PFSK-1 (cell line): ENCODE measurements around the gene CYP27C1.
A peak's percentile ranks its signal among the peaks of the same experiment; 100 is the strongest.

Experiments used
- FOXP2 ChIP-seq: optimal IDR thresholded peaks from 2 replicates; pipeline ENCODE3; 2011; ENCODE audit warnings: borderline replicate concordance, control low read depth, inconsistent platforms; ENCODE audit not compliant: insufficient read depth; ENCODE audit errors: extremely low read length, extremely low read depth
- POLR2AphosphoS5 ChIP-seq: IDR thresholded peaks from 2 replicates; pipeline ENCODE4 v1.6.1; 2012; ENCODE audit warnings: low read depth, mild to moderate bottlenecking, control low read depth, low read length, moderate library complexity
- REST ChIP-seq, 2 experiments: IDR thresholded peaks; 2 replicates each; pipeline versions ENCODE4 v1.6.1 to v1.8.0; 2011 to 2012; ENCODE audit warnings: low read depth in 2 of 2, low read length in 2 of 2, control low read depth in 1 of 2, inconsistent platforms in 1 of 2, mild to moderate bottlenecking in 1 of 2, moderate library complexity in 1 of 2; ENCODE audit not compliant: insufficient read depth in 1 of 2
- SIN3A ChIP-seq: IDR thresholded peaks from 2 replicates; pipeline ENCODE4 v1.6.1; 2012; ENCODE audit warnings: mild to moderate bottlenecking, low read length, moderate library complexity, borderline replicate concordance; ENCODE audit not compliant: insufficient read depth
- TAF1 ChIP-seq: IDR thresholded peaks from 2 replicates; pipeline ENCODE4 v1.6.1; 2012; ENCODE audit warnings: low read length, control low read depth, borderline replicate concordance; ENCODE audit not compliant: insufficient read depth

The CYP27C1 gene

GRCh38 chr2:127205218-127206125, 14.6 kb downstream of the CYP27C1 start:
- TF ChIP-seq SIN3A: no peak

DNA sequence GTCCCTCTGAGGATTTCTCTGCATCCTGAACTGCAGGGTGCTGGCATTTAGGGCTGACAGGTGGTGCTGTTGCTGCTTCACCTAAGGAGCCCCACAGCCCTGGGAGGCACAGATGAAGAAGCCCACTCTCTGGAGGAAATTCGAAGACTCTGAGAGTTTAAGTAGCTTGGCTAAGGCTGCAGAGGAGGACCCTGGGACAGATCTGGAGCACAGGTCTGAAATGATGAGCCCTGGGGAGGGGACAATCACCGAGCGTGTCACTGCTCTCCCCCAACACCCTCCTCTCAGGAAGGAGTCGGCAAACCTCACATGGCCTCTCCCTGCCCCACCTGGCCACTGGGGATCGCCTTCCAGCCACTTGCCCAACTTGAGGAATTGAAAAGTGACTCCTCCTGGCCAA, 18.6 kb downstream of the CYP27C1 start:
- no peak for TF ChIP-seq TAF1
- TF ChIP-seq FOXP2: no peak
- TF ChIP-seq REST (IDR thresholded peaks at IDR 0.05; ENCODE audit: insufficient read depth in 1 of 2, low read depth in 2 of 2, low read length in 2 of 2): no peak
- TF ChIP-seq POLR2AphosphoS5: no peak
- TF ChIP-seq SIN3A: no peak

DNA sequence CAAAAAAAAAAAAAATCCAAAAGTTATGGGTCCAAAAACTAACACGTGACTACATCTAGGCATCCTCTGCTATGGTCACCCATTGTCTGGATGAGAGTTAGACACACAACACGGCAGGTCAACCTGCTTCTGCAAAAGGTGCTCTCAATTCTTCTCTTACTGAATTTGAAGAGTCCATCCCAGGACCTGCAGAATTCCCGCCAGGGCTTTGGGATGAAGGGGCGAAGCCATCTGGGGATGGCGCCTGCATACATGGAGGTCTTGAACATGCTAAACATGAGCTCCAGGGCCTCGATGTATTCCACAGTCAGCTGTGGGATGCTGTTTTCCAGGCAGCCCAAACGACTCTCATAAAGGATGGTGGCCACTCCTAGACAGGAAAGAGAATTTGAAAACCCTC, 19.1 kb downstream of the CYP27C1 start:
- no peak for TF ChIP-seq SIN3A
- no peak for TF ChIP-seq FOXP2
- TF ChIP-seq POLR2AphosphoS5: no peak
- no peak for TF ChIP-seq REST (IDR thresholded peaks at IDR 0.05; ENCODE audit: insufficient read depth in 1 of 2, low read depth in 2 of 2, low read length in 2 of 2)
- no peak for TF ChIP-seq TAF1

DNA sequence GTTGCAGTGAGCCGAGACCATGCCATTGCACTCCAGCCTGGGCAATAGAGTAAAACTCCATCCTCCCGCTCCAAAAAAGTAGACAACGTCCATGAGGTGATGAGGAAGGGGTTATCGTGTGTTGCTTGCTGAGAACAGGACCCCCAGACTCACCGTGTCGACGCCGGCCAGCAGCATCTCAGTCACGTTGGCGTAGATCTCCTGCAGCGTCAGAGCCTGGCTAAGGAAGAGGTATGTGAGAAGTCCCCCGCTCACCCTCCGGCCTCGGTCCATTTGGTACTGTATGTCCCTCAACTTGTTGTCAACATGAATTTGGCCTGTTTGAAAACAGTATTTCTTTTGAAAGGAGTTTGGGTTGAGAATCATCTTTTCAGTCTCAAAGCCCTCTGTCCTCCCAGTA, 20.9 kb downstream of the CYP27C1 start:
- no peak for TF ChIP-seq SIN3A
- no peak for TF ChIP-seq TAF1
- no peak for TF ChIP-seq POLR2AphosphoS5
- no peak for TF ChIP-seq FOXP2
- TF ChIP-seq REST (IDR thresholded peaks at IDR 0.05; ENCODE audit: insufficient read depth in 1 of 2, low read depth in 2 of 2, low read length in 2 of 2): no peak

DNA sequence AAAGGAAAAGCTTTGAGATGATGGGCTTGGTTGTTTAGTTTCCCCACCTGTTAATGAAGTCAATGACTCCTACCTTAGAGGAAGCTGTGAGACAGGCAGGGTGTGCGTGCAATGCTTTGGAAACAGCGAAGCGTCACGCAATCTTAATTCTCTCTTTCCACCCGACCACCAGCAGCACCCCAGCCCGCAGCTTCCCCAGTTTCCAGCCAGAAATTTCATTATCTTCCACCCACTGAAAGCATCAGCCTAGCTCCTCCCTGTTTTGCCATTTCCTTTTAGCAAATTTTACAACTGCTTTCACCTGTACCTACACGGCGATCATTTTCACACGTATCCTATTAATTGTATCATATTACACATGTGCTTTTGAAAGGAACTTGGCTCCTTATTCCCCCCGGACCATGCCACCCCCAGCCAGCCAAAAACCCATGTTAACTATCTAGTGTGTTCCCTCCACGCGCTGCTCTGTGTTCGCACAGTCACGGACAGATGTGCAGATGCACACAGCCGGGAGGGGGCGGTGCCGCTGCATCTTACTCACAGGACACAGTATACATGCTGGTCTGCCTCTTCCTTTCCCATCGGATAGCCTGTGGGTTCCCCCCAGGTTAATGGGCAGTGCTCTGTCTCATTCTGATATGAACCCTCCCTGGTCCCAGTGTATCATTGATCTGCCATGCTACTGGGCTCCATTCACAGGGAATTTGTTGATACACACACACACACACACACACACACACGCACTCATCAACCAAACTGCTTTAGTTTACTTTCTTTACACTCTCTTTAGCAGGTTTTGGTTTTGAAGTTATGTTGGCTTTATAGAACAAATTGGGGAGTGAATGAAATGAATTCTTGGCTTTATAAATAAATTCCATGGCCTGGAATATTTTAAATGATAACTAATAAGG, 22.4 kb downstream of the CYP27C1 start:
- TF ChIP-seq FOXP2 (peak; percentile 62), SIN3A (no peak)

DNA sequence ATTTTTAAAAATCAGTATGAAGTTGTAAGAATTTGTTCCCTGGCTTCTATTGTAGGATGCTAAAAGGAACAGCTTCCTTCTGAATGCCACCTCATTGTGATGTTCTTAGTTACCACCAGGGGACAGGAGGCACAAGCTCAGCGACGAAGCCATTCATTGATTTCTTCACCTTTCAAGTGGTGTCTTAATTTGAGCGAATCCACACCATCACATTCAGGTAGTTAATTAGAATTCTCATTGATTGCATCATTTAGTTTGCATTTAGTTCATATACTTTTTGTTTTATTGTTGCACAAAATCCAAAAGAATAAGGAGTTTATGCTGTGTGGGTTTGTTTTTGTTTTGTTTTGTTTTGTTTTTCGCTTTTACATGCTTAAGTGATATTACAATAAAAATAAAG, 23.1 kb downstream of the CYP27C1 start:
- TF ChIP-seq SIN3A (no peak), FOXP2 (no peak), TAF1 (no peak), POLR2AphosphoS5 (no peak), REST (IDR thresholded peaks at IDR 0.05; ENCODE audit: insufficient read depth in 1 of 2, low read depth in 2 of 2, low read length in 2 of 2) (no peak)
